Lower lobe of right lung (tissue), 2 donors: ENCODE data around the gene GNG7. TPM values are rescaled to one million over a fixed set of nuclear protein-coding genes. Genes with fewer than 3 reads are reported as not detected.
"Not testable (repeated sequence)": the region's sequence is repeated elsewhere in the genome, so short reads cannot be mapped to it uniquely, and the experiment has no call there.

Experiments used
- ATAC-seq, 2 donors: fragments of 200-7000 bp; cut with Tn5 transposase; one replicate each; pipeline ENCODE4 v1.9.1; 2020 to 2022; ENCODE audit warnings: mild to moderate bottlenecking in 2 of 2, moderate library complexity in 2 of 2
- DNase-seq: peaks from one replicate; pipeline ENCODE4 v3.0.0-alpha.2; 2020
- H3K27ac ChIP-seq: fragments of 200-600 bp; one replicate; pipeline ENCODE4 v1.8.0; 2022
- H3K27me3 ChIP-seq: fragments of 200-600 bp; one replicate; pipeline ENCODE4 v1.8.0; 2022; ENCODE audit warnings: low read depth
- H3K36me3 ChIP-seq: fragments of 200-600 bp; one replicate; pipeline ENCODE4 v1.8.0; 2022; ENCODE audit warnings: mild to moderate bottlenecking
- H3K4me1 ChIP-seq: fragments of 200-600 bp; one replicate; pipeline ENCODE4 v1.8.0; 2022
- H3K4me3 ChIP-seq: fragments of 200-600 bp; one replicate; pipeline ENCODE4 v1.8.0; 2022; ENCODE audit warnings: mild to moderate bottlenecking
- H3K9me3 ChIP-seq: fragments of 200-600 bp; one replicate; pipeline ENCODE4 v1.8.0; 2022
- intact Hi-C: fragments of 100-400 bp; cut with DNase I; formaldehyde crosslinking; loops from one replicate; pipeline ENCODE4 v1.11.0; 2022
- total RNA-seq: library from RNA; stranded (reverse); fragmentation: NEBNext Ultra II Directional; extraction: Animal tissue kit (Norgen Biotek cat#: 25700); gene quantifications from one replicate; pipeline ENCODE4 v1.2.1, GENCODE V29; 2021
- TF ChIP-seq, protein P1 (sequence below): fragments of 200-600 bp; IDR thresholded peaks from one replicate; pipeline ENCODE4 v1.8.0; 2022; ENCODE audit warnings: antibody characterized with exemption, mild to moderate bottlenecking
- donor health status: DM: no; HTN: yes; CAD: no; lungs with severe emphysema.

The GNG7 gene
- total RNA-seq, 1 donor from 2014 or later: 6.2 TPM

DNA sequence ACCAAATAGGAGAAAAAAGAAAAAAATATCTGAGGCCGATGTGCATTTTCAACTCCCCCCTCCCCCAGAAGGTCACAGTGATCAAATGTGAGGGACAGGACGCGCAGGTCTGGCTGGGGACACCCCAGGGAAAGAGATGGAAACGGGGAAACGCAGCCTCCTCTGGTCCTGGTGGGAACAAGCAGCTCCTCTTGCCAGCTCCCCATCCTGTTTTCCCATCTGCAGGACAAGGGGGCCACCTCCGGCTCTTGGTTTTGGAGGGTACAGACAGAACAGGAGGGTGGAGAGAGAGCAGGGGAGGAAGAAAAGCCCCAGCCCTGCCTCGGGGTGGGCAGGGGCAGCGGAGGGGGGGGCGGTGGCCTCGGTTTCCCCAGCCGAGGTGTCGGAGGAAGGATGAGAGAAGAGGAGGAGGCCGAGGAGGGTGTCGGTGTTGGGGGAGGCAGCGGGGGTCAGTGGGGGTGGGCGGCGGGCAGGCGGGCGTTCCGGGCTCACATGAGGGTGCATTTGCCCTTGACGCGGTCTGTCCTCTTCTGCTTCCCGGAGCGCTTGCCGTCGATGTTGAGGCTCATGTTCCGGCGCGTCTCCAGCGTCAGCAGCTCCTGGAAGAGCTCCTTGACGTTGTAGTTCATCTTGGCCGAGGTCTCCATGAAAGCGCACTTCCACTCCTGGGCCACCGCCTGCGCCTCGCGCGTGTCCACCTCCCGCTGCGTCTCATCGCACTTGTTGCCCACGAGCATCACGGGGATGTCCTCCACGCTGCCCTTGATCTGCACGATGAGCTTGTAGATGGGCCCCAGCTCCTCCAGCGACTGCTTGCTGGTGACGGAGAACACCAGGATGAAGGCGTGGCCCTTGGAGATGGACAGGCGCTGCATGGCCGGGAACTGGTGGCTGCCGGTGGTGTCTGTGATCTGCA lies 14.5 kb upstream of the GNG7 start:
- ATAC-seq (no peak), DNase-seq (peak; percentile 30)
- H3K4me1 ChIP-seq: no peaks in the 10 kb centered on the region
- TF ChIP-seq, protein P1, sequence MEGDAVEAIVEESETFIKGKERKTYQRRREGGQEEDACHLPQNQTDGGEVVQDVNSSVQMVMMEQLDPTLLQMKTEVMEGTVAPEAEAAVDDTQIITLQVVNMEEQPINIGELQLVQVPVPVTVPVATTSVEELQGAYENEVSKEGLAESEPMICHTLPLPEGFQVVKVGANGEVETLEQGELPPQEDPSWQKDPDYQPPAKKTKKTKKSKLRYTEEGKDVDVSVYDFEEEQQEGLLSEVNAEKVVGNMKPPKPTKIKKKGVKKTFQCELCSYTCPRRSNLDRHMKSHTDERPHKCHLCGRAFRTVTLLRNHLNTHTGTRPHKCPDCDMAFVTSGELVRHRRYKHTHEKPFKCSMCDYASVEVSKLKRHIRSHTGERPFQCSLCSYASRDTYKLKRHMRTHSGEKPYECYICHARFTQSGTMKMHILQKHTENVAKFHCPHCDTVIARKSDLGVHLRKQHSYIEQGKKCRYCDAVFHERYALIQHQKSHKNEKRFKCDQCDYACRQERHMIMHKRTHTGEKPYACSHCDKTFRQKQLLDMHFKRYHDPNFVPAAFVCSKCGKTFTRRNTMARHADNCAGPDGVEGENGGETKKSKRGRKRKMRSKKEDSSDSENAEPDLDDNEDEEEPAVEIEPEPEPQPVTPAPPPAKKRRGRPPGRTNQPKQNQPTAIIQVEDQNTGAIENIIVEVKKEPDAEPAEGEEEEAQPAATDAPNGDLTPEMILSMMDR: no peak
- peaks cover 27% of the 10 kb centered on the region for H3K27me3 ChIP-seq
- H3K36me3 ChIP-seq: no peaks in the 10 kb centered on the region
- no peak overlapping the region for H3K4me3 ChIP-seq
- intact Hi-C loops: no loop called here
- H3K27ac ChIP-seq: no peak overlapping the region
- peaks cover 8% of the 10 kb centered on the region for H3K9me3 ChIP-seq

DNA sequence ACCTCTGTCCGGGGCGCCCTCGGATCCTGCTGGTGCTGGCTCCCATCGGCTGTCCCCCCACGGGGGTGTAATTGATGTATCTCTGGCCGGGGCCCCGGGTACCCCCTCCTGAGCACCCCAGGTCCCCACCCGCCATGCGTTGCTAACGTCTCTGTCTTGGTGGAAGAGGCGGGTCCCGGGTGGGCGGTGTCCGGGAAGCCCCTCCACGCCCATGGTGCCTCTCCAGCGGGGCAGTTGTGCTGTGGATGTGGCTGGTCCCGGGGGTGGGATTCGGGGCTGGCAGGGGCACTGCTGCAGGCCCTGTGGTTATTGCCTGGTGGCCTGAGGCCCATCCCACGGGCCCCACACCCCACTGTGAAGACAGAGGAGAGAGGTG lies 13.8 kb upstream of the GNG7 start:
- no peaks in the 10 kb centered on the region for H3K36me3 ChIP-seq
- TF ChIP-seq, protein P1: no peak
- peaks cover 8% of the 10 kb centered on the region for H3K9me3 ChIP-seq
- intact Hi-C loops: no loop called here
- ATAC-seq: no peak
- DNase-seq: peak; percentile 28
- no peak overlapping the region for H3K4me3 ChIP-seq
- no peaks in the 10 kb centered on the region for H3K4me1 ChIP-seq
- H3K27me3 ChIP-seq: peaks cover 20% of the 10 kb centered on the region
- no peak overlapping the region for H3K27ac ChIP-seq

DNA sequence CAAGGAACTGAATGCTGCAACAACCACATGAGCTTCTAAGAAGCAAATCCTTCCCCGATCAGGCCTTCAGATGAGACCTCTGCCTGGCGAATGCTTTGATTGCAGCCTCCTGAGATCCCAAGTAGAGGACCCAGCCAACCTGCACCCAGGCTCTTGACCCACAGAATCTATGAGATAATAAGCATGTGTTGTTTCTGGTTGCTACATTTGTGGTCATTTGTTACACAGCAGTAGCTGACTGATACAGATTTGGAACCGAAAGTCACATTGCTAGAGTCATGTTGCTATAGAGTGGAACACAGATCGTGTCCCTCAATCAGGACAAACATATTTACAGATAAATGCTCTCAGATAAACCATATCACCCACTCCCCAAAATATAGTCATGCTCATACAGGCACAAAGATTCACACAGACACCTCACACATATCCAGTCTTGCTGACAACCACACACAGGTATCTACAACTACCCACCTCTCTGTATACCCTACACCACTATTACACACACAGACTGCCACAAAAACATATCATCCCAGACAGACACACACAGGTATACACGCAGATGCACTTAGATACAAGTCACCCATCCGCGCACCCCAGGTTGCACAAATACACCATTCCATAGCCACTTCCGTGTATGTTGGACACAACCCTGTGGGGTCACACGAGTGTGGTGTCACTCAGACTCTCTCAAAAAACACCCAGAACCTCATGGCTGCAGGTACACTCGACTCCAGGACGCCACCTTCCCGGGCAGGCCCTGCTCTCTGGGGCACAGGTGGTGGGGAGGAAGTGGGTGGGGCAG lies 13.2 kb upstream of the GNG7 start:
- no peaks in the 10 kb centered on the region for H3K36me3 ChIP-seq
- H3K4me1 ChIP-seq: no peaks in the 10 kb centered on the region
- peaks cover 8% of the 10 kb centered on the region for H3K9me3 ChIP-seq
- intact Hi-C loops: no loop called here
- no peak overlapping the region for H3K4me3 ChIP-seq
- ATAC-seq: no peak
- TF ChIP-seq, protein P1: no peak
- DNase-seq: no peak
- no peak overlapping the region for H3K27ac ChIP-seq
- peaks cover 16% of the 10 kb centered on the region for H3K27me3 ChIP-seq

DNA sequence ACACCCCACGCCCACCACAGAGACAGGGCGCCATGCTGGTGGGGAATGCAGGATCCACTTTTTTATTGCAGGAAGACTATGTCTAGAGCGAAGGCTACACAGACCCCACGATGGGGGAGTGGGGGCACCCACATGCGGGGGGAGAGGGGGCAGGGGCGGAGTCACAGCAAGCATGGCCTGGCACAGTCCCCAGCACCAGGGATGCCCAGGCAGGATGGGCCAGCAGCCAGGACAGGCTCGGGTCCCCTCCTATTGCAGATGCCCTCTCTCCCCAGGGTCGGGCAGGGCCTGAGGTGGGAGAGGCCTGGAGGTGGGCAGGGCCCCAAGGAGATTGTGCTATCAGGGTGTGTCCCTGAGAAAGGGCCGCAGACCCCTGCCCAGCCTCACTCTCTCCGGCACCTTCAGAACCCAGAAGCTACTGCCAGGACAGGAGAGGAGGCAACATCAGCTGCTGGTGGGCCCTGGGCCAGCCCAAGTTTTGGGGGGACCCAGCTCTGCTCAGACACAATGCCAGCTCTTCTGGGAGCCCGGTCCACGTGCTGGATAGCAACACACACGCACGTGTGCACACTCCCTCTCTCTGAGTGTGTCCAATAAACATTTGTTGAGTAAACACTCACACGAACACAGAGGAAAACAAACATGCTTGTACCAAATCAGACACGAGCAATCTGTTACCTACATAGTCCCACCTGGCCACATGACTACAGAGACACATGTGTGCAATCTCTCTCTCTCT lies 12.2 kb upstream of the GNG7 start:
- TF ChIP-seq, protein P1: no peak
- Histone ChIP-seq H3K27me3 (peaks cover 8% of the 10 kb centered on the region), H3K9me3 (peaks cover 8% of the 10 kb centered on the region), H3K4me3 (no peak overlapping the region), H3K4me1 (no peaks in the 10 kb centered on the region), H3K36me3 (no peaks in the 10 kb centered on the region), H3K27ac (no peak overlapping the region)
- ATAC-seq (no peak), DNase-seq (peak; percentile 25)
- intact Hi-C loops: no loop called here

DNA sequence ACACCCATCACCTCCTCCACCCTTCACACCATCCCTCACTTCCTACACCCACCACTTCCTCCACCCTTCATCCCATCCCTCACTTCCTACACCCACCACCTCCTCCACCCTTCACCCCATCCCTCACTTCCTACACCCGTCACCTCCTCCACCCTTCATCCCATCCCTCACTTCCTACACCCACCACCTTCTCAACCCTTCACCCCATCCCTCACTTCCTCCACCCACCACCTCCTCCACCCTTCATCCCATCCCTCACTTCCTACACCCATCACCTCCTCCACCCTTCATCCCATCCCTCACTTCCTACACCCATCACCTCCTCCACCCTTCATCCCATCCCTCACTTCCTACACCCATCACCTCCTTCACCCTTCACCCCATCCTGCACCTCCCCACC lies 11.6 kb upstream of the GNG7 start:
- ATAC-seq, H3K27me3 ChIP-seq, DNase-seq, H3K4me3 ChIP-seq, H3K4me1 ChIP-seq, H3K9me3 ChIP-seq, H3K36me3 ChIP-seq, H3K27ac ChIP-seq, intact Hi-C loops: not testable (repeated sequence)

DNA sequence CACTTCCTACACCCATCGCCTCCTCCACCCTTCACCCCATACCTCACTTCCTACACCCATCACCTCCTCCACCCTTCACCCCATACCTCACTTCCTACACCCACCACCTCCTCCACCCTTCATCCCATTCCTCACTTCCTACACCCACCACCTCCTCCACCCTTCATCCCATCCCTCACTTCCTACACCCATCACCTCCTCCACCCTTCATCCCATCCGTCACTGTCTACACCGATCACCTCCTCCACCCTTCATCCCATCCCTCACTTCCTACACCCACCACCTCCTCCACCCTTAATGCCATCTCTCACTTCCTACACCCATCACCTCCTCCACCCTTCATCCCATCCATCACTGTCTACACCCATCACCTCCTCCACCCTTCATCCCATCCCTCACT lies 10.7 kb upstream of the GNG7 start:
- H3K27ac ChIP-seq, H3K9me3 ChIP-seq, intact Hi-C loops, ATAC-seq, H3K4me3 ChIP-seq, DNase-seq, H3K36me3 ChIP-seq, H3K4me1 ChIP-seq, H3K27me3 ChIP-seq: not testable (repeated sequence)
